H1 (cell line): Measurements from ENCODE around the gene DCAF4L1.

ENCODE experiments used
- CTCF ChIP-seq, 3 experiments: IDR thresholded peaks; 1 replicate in 2 of 3; 2 replicates in 1 of 3; pipeline versions ENCODE4 v1.5.1 to v1.6.1; 2011; ENCODE audit warnings: low read length in 3 of 3, mild to moderate bottlenecking in 3 of 3, inconsistent platforms in 2 of 3, low read depth in 1 of 3, moderate library complexity in 1 of 3; ENCODE audit not compliant: insufficient read depth in 1 of 3; ENCODE audit errors: control extremely low read depth in 1 of 3
- EZH2 ChIP-seq: fragments of 200-600 bp; sonication (generic); IDR thresholded peaks from 2 replicates; pipeline ENCODE4 v1.7.1; 2012; ENCODE audit warnings: low read depth, mild to moderate bottlenecking, moderate library complexity, low read length, inconsistent platforms; ENCODE audit not compliant: severe bottlenecking
- POLR2A ChIP-seq, 2 experiments: IDR thresholded peaks; 1 replicate in 1 of 2; 2 replicates in 1 of 2; pipeline ENCODE4 v1.6.1; 2011; ENCODE audit warnings: low read depth in 2 of 2, low read length in 2 of 2, mild to moderate bottlenecking in 2 of 2; ENCODE audit errors: control extremely low read depth in 1 of 2
- RFX5 ChIP-seq: IDR thresholded peaks from 2 replicates; pipeline ENCODE4 v1.6.1; 2011; ENCODE audit warnings: low read depth, low read length, improper control_type of control experiment, borderline replicate concordance
- ZNF274 ChIP-seq: IDR thresholded peaks from 2 replicates; pipeline ENCODE4 v1.7.0; 2012; ENCODE audit warnings: low read length, borderline replicate concordance; ENCODE audit errors: extremely low read depth

- TF ChIP-seq CTCF (IDR thresholded peaks at IDR 0.05; ENCODE audit: control extremely low read depth in 1 of 3, insufficient read depth in 1 of 3, low read depth in 1 of 3, low read length in 3 of 3) (no peak), RFX5 (no peak), POLR2A (IDR thresholded peaks at IDR 0.05; ENCODE audit: control extremely low read depth in 1 of 2, low read depth in 2 of 2, low read length in 2 of 2) (no peak), EZH2 (no peak), ZNF274 (no peak)
Measured at GRCh38 chr4:41992967-41993857, 11.7 kb downstream of the DCAF4L1 start.
